ENCODE measurements around the gene AUNIP. TPM values are rescaled to one million over a fixed set of nuclear protein-coding genes. Genes with fewer than 3 reads are reported as not detected.
A peak's percentile ranks its signal among the peaks of the same experiment; 100 is the strongest.

The AUNIP gene
- polyA plus RNA-seq, 3 donors: 0.19 to 0.44 (median 0.44) TPM

- WGBS (ENCODE audit: insufficient coverage): no CpG with 5 or more reads among the region's 1 CpG
Measured at GRCh38 chr1:25866288-25866687, 7.0 kb upstream of the AUNIP start.

GRCh38 chr1:25864434-25864833 lies 5.2 kb upstream of the AUNIP start:
- H4K20me1 ChIP-seq (ENCODE audit: insufficient read depth, low read length): no peaks in the 10 kb centered on the region
- peaks cover 13% of the 10 kb centered on the region for H3K79me2 ChIP-seq (ENCODE audit: insufficient read depth, low read length)
- no peaks in the 10 kb centered on the region for H3K27me3 ChIP-seq (ENCODE audit: control insufficient read depth in 2 of 2, insufficient read depth in 2 of 2, low read length in 2 of 2)
- H3K27ac Mint-ChIP-seq: peak overlapping the region in 1 of 7 donors; percentile 31
- H2AFZ ChIP-seq (ENCODE audit: insufficient read depth, low read depth, low read length, poor library complexity, severe bottlenecking): no peak overlapping the region
- H3K36me3 ChIP-seq (replicated peaks in 1 of 2; ENCODE audit: control insufficient read depth in 1 of 2, insufficient read depth in 2 of 2, low read length in 2 of 2): peaks cover 11 to 21% of the 10 kb centered on the region in 2 donors
- peaks cover 0 to 4% (median 0%) of the 10 kb centered on the region in 7 donors for H3K9me3 Mint-ChIP-seq
- peaks cover 50% of the 10 kb centered on the region for H3K4me1 Mint-ChIP-seq
- H3K27me3 Mint-ChIP-seq (ENCODE audit: low read depth in 3 of 3): peaks cover 0 to 3% (median 0%) of the 10 kb centered on the region in 3 donors
- 78% methylated on average over 3 of the region's 3 CpGs for WGBS (ENCODE audit: insufficient coverage)
- H3K4me3 ChIP-seq (replicated peaks in 1 of 3; ENCODE audit: low read depth in 2 of 3, low read length in 3 of 3): no peak overlapping the region
- no peak overlapping the region for H3K27ac ChIP-seq (ENCODE audit: low read depth in 1 of 2, low read length in 2 of 2)
- H3K9ac ChIP-seq (ENCODE audit: insufficient read depth, low read length, poor library complexity, severe bottlenecking): no peak overlapping the region
- intact Hi-C loops (cut with micrococcal nuclease): no loop called here
- peaks cover 29 to 39% of the 10 kb centered on the region in 2 donors for H3K36me3 Mint-ChIP-seq
- no peak overlapping the region for H3K4me3 Mint-ChIP-seq
- DNase-seq: no peak
- H3K4me1 ChIP-seq (ENCODE audit: control insufficient read depth in 1 of 2, insufficient read depth in 2 of 2, low read length in 2 of 2): peaks cover 27 to 44% of the 10 kb centered on the region in 2 donors
- H3K9me3 ChIP-seq (replicated peaks in 1 of 2; ENCODE audit: control insufficient read depth in 1 of 2, insufficient read depth in 1 of 2, low read length in 2 of 2): no peaks in the 10 kb centered on the region
- no peak for TF ChIP-seq CTCF (IDR thresholded peaks at IDR 0.05)
- no peak overlapping the region for H3K4me2 ChIP-seq (replicated peaks; ENCODE audit: extremely low read depth, low read length, poor library complexity, severe bottlenecking)

More at GRCh38 chr1:25866288-25866687, 7.0 kb upstream of the AUNIP start:
- peaks cover 8% of the 10 kb centered on the region for H3K79me2 ChIP-seq (ENCODE audit: insufficient read depth, low read length)
- peaks cover 11 to 31% of the 10 kb centered on the region in 2 donors for H3K36me3 ChIP-seq (replicated peaks in 1 of 2; ENCODE audit: control insufficient read depth in 1 of 2, insufficient read depth in 2 of 2, low read length in 2 of 2)
- TF ChIP-seq CTCF (IDR thresholded peaks at IDR 0.05): no peak
- peaks cover 34 to 46% of the 10 kb centered on the region in 2 donors for H3K36me3 Mint-ChIP-seq
- peaks cover 0 to 3% (median 0%) of the 10 kb centered on the region in 3 donors for H3K27me3 Mint-ChIP-seq (ENCODE audit: low read depth in 3 of 3)
- intact Hi-C loops (cut with micrococcal nuclease): no loop called here
- H3K4me1 Mint-ChIP-seq: peaks cover 53% of the 10 kb centered on the region
- peaks cover 0 to 3% (median 0%) of the 10 kb centered on the region in 7 donors for H3K9me3 Mint-ChIP-seq
- H2AFZ ChIP-seq (ENCODE audit: insufficient read depth, low read depth, low read length, poor library complexity, severe bottlenecking): no peak overlapping the region
- H3K4me3 Mint-ChIP-seq: no peak overlapping the region
- H3K27ac ChIP-seq (ENCODE audit: low read depth in 1 of 2, low read length in 2 of 2): peak overlapping the region in 1 of 2 donors; percentile 36
- no peaks in the 10 kb centered on the region for H4K20me1 ChIP-seq (ENCODE audit: insufficient read depth, low read length)
- no peak for DNase-seq
- H3K4me1 ChIP-seq (ENCODE audit: control insufficient read depth in 1 of 2, insufficient read depth in 2 of 2, low read length in 2 of 2): peaks cover 26 to 37% of the 10 kb centered on the region in 2 donors
- H3K27me3 ChIP-seq (ENCODE audit: control insufficient read depth in 2 of 2, insufficient read depth in 2 of 2, low read length in 2 of 2): no peaks in the 10 kb centered on the region
- H3K9ac ChIP-seq (ENCODE audit: insufficient read depth, low read length, poor library complexity, severe bottlenecking): no peak overlapping the region
- no peak overlapping the region for H3K4me2 ChIP-seq (replicated peaks; ENCODE audit: extremely low read depth, low read length, poor library complexity, severe bottlenecking)
- H3K4me3 ChIP-seq (replicated peaks in 1 of 3; ENCODE audit: low read depth in 2 of 3, low read length in 3 of 3): no peak overlapping the region
- no peak overlapping the region for H3K27ac Mint-ChIP-seq
- H3K9me3 ChIP-seq (replicated peaks in 1 of 2; ENCODE audit: control insufficient read depth in 1 of 2, insufficient read depth in 1 of 2, low read length in 2 of 2): no peaks in the 10 kb centered on the region
